HepG2 (cell line): Measurements from ENCODE around the gene ADGRD1. TPM values are rescaled to one million over a fixed set of nuclear protein-coding genes. Genes with fewer than 3 reads are reported as not detected.

Experiments used
- ATAC-seq: fragments of 200-7000 bp; cut with Tn5 transposase; 3 replicates; pipeline ENCODE4 v1.9.1; 2020; ENCODE audit warnings: mild to moderate bottlenecking, moderate library complexity
- BruUV-seq: library from RNA; stranded (reverse); fragments of 400-500 nt; replicated peaks from 2 replicates; lab custom pipeline; 2021; lab: Mats Ljungman, UMichigan
- CTCF ChIA-PET: fragments of 300-600 bp; formaldehyde crosslinking; extraction: SDS; loops from one replicate; lab custom pipeline; 2021; ENCODE audit warnings: low total read pairs, inconsistent platforms, low intra/inter-chr PET ratio; lab: Yijun Ruan, JAX
- POLR2A ChIA-PET: fragments of 350-600 bp; sonication (Branson Sonifier 250); formaldehyde crosslinking; loops from one replicate; lab custom pipeline; 2020; ENCODE audit warnings: antibody characterized with exemption, inconsistent platforms; lab: Yijun Ruan, JAX
- DNase-seq: peaks from one replicate; pipeline ENCODE4 v3.0.0-alpha.2; 2015; ENCODE audit warnings: low spot score
- FAIRE-seq: peaks from 3 replicates; lab custom pipeline; 2011; peaks lifted over from hg19 to GRCh38; lab: Jason Lieb, UNC
- H2AFZ ChIP-seq: one replicate; pipeline ENCODE4 v1.6.1; 2011; ENCODE audit warnings: low read length, inconsistent platforms
- H3K27ac ChIP-seq: fragments of 300-600 bp; 3 replicates; pipeline ENCODE4 v1.8.0; 2011; ENCODE audit warnings: mixed run types, mild to moderate bottlenecking, mixed read lengths, low read length, inconsistent platforms; ENCODE audit not compliant: insufficient read depth; ENCODE audit errors: extremely low read length
- H3K27me3 ChIP-seq, 2 experiments: fragments of 200-600 bp in 1 of 2; 2 replicates in 1 of 2; 3 replicates in 1 of 2; pipeline versions ENCODE4 v1.6.0 to v1.8.0; 2011; ENCODE audit warnings: low read length in 2 of 2, mild to moderate bottlenecking in 2 of 2, moderate library complexity in 2 of 2, inconsistent platforms in 1 of 2; ENCODE audit not compliant: insufficient read depth in 2 of 2, control insufficient read depth in 1 of 2
- H3K36me3 ChIP-seq, 2 experiments: fragments of 200-600 bp in 1 of 2; replicated peaks in 1 of 2; 2 replicates in 1 of 2; 3 replicates in 1 of 2; pipeline versions ENCODE4 v1.5.1 to v1.8.0; 2011; ENCODE audit warnings: low read length in 2 of 2, inconsistent platforms in 1 of 2; ENCODE audit not compliant: insufficient read depth in 2 of 2, control insufficient read depth in 1 of 2
- H3K4me1 ChIP-seq: 2 replicates; pipeline ENCODE4 v1.5.1; 2012; ENCODE audit warnings: low read length, inconsistent platforms; ENCODE audit not compliant: insufficient read depth
- H3K4me2 ChIP-seq: 2 replicates; pipeline ENCODE4 v1.6.0; 2011; ENCODE audit warnings: low read depth, low read length, inconsistent platforms
- H3K4me3 ChIP-seq, 3 experiments: fragments of 200-600 bp in 1 of 3; sonication (generic), shearing (Covaris generic) in 1 of 3; replicated peaks in 1 of 3; 2 replicates each; pipeline ENCODE4 v1.5.1; 2011 to 2016; ENCODE audit warnings: low read length in 3 of 3, inconsistent platforms in 2 of 3, low read depth in 2 of 3, mild to moderate bottlenecking in 2 of 3, control low read depth in 1 of 3, mixed read lengths in 1 of 3; ENCODE audit not compliant: insufficient read depth in 1 of 3
- H3K79me2 ChIP-seq: one replicate; pipeline ENCODE4 v1.6.1; 2011; ENCODE audit warnings: low read length, inconsistent platforms; ENCODE audit not compliant: insufficient read depth
- H3K9ac ChIP-seq: 2 replicates; pipeline ENCODE4 v1.6.0; 2011; ENCODE audit warnings: mild to moderate bottlenecking, low read depth, low read length, inconsistent platforms; ENCODE audit not compliant: insufficient read depth
- H3K9me3 ChIP-seq: 2 replicates; pipeline ENCODE4 v1.5.1; 2012; ENCODE audit warnings: mild to moderate bottlenecking, low read length
- H4K20me1 ChIP-seq: 2 replicates; pipeline ENCODE4 v1.6.0; 2011; ENCODE audit warnings: inconsistent platforms, mild to moderate bottlenecking, low read length, moderate library complexity; ENCODE audit not compliant: insufficient read depth
- ATAD3A ChIP-seq: sonication (generic); formaldehyde crosslinking; IDR thresholded peaks from 2 replicates; pipeline ENCODE4 v1.4.0; 2020; ENCODE audit warnings: missing genetic modification reagents
- CBX1 ChIP-seq: IDR thresholded peaks from one replicate; pipeline ENCODE4 v1.6.1; 2016; ENCODE audit warnings: antibody characterized with exemption, low read depth
- CENPT ChIP-seq: sonication (generic); formaldehyde crosslinking; IDR thresholded peaks from 2 replicates; pipeline ENCODE4 v1.8.0; 2022; ENCODE audit warnings: low read depth, mild to moderate bottlenecking, moderate library complexity, missing genetic modification reagents
- FOSL2 ChIP-seq: sonication (generic); formaldehyde crosslinking; IDR thresholded peaks from 2 replicates; pipeline ENCODE4 v1.4.0; 2020; ENCODE audit warnings: missing genetic modification reagents
- FOXP1 ChIP-seq, 2 experiments: fragments of 450-650 bp in 1 of 2; IDR thresholded peaks; 2 replicates each; pipeline ENCODE4 v1.6.1; 2017 to 2018; ENCODE audit warnings: antibody characterized with exemption in 1 of 2
- HNRNPUL1 ChIP-seq: fragments of 200-400 bp; formaldehyde crosslinking; IDR thresholded peaks from 2 replicates; pipeline ENCODE4 v1.6.1; 2017; ENCODE audit warnings: low read depth, mild to moderate bottlenecking, low read length, moderate library complexity
- KAT2B ChIP-seq: fragments of 150-350 bp; IDR thresholded peaks from 2 replicates; pipeline ENCODE4 v1.6.1; 2014; ENCODE audit warnings: low read depth, low read length, borderline replicate concordance
- NFKBIZ ChIP-seq: IDR thresholded peaks from 2 replicates; pipeline ENCODE4 v1.6.1; 2018; ENCODE audit warnings: missing genetic modification reagents, missing compliant biosample characterization
- NRL ChIP-seq: sonication (generic); formaldehyde crosslinking; IDR thresholded peaks from 2 replicates; pipeline ENCODE4 v1.5.0; 2020; ENCODE audit warnings: missing genetic modification reagents, mild to moderate bottlenecking, moderate library complexity, borderline replicate concordance
- PCBP2 ChIP-seq: fragments of 200-400 bp; formaldehyde crosslinking; optimal IDR thresholded peaks from 2 replicates; pipeline ENCODE3; 2018; ENCODE audit warnings: low read length, low read depth; ENCODE audit not compliant: poor library complexity, severe bottlenecking
- SRSF1 ChIP-seq: fragments of 200-400 bp; formaldehyde crosslinking; optimal IDR thresholded peaks from 2 replicates; pipeline ENCODE3; 2017; ENCODE audit warnings: mild to moderate bottlenecking, low read depth, low read length, moderate library complexity
- ZNF224 ChIP-seq: sonication (generic); formaldehyde crosslinking; IDR thresholded peaks from 2 replicates; pipeline ENCODE4 v1.5.0; 2020; ENCODE audit warnings: mild to moderate bottlenecking, missing genetic modification reagents
- ZNF383 ChIP-seq: sonication (generic); formaldehyde crosslinking; IDR thresholded peaks from 2 replicates; pipeline ENCODE4 v1.4.0; 2020; ENCODE audit warnings: missing genetic modification reagents, mild to moderate bottlenecking, borderline replicate concordance
- WGBS: methylation state at CpG from one replicate; pipeline ENCODE4 v1.1.6; 2017; ENCODE audit warnings: low lambda C conversion rate; 5-methylcytosine and 5-hydroxymethylcytosine counted together
- in situ Hi-C: cut with HindIII; loops from 2 replicates; pipeline ENCODE4 v1.10.0; 2017; ENCODE audit warnings: low pct_unique_long_range_greater_than_20kb; ENCODE audit not compliant: extremely low pct_ligation_motif_present
- intact Hi-C: fragments of 100-400 bp; cut with micrococcal nuclease; formaldehyde crosslinking; loops from one replicate; pipeline ENCODE4 v1.10.0; 2022; ENCODE audit not compliant: unreplicated experiment
- polyA plus RNA-seq, 8 experiments: library from polyadenylated mRNA; depleted of rRNA in 3 of 8; stranded (reverse) in 7 of 8; unstranded in 1 of 8; fragments of >200 nt; fragmentation: Illumina TruSeq in 4 of 8; extraction: Trizol in 4 of 8; gene quantifications; 2 replicates each; pipeline versions ENCODE4 v1.2.1 to v1.2.3, GENCODE V29; 2011 to 2016; ENCODE audit warnings: low read depth in 4 of 8, missing spikeins in 1 of 8, mixed read lengths in 1 of 8; ENCODE audit not compliant: insufficient read depth in 1 of 8
- total RNA-seq, 5 experiments: library from RNA; depleted of rRNA; stranded (reverse); fragments of >200 nt; fragmentation: Illumina TruSeq; extraction: Trizol; gene quantifications; 2 replicates each; pipeline ENCODE4 v1.2.3, GENCODE V29; 2016; ENCODE audit warnings: low read depth in 1 of 5
- TF ChIP-seq, protein P1 (sequence below): fragments of 450-650 bp; IDR thresholded peaks from 2 replicates; pipeline ENCODE4 v1.6.1; 2017
- TF ChIP-seq, protein P2 (sequence below): sonication (generic); formaldehyde crosslinking; IDR thresholded peaks from 2 replicates; pipeline ENCODE4 v1.4.0; 2020; ENCODE audit warnings: missing genetic modification reagents

ADGRD1 gene
- total and polyA plus RNA-seq, 2 of the 13 experiments (the other 11 are each of a cell fraction or from before 2014, with no cell fraction given): 0.46 to 12.4 TPM

DNA sequence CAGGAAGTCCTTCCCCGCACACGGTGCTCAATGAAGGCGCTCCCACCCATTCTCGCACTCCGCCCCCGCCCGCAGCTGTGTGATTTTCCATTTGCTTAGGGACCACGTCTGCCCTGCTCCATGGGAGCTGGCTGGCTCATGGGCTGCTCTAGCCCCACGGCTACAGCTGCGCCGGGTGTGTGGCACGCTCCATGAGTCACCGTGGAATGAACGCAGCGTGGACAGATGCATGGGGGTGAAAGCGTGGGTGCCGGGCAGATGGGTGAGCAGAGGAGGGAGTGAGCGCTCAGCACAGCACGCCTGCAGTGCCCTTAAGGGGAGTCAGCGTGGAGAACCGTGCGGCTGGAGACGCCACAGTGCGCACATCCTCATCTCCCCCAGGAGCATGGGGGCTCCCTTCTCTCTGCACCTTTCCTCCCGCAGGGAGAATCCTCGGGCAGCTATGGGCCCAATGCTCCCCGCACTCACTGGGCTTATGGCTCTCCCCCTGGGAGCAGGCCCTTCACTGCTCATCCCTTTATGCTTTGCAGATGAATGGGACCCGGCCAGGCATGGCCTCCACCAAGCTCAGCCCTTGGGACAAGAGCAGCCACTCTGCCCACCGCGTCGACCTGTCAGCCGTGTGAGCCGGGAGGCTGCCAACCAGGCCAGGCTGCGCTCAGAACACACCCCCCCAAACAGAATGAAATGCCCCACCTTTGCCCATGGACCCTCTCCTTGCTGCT is 185.1 kb downstream of the ADGRD1 start (continued):
- no peak for TF ChIP-seq ATAD3A (CRISPR knock-in tag)

DNA sequence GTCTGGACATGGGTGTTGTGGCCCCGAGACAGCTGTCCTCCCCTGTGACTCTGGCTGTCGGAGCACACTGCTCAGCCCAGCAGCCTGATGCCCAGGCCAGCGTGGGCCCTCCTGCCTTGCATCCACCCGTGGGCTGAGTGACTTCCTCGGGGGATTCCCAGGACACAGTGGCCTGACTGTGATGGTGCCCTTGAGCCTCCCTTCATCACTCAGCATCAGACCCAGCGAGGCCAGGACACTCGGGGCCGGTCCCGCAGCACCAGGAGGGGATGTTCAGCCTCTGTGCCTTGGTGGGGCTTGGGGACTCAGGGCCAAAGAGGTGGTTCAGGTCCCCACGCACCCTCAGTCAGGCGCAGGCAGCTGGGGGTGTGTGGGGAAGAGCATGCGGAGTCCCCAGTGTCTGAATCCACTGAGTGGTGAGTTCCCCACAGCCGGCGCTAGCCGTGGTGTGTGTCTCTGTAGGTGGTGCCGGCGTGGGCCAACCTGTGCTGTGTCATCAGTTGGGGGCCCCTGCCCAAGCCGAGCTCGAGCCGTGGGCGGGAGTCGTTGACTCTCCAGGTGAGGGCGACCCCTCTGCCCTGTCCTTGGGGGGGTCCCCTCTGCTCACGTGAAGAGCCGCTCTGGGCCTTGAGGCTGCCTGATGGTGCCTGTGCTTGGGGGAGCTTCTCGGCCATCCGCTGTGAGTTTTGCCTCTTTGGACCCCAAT is 185.8 kb downstream of the ADGRD1 start:
- no peak overlapping the region for H3K4me3 ChIP-seq
- no peaks in the 10 kb centered on the region for H4K20me1 ChIP-seq
- in situ Hi-C loops (loop anchor here (5.0 kb wide), 1 partner anchor 222 kb away; no protein-coding TSS in a partner anchor), intact Hi-C loops (no loop called here)
- no peak overlapping the region for H3K27ac ChIP-seq
- BruUV-seq: no TSS peak
- FAIRE-seq: no peak
- no peak overlapping the region for H2AFZ ChIP-seq
- H3K27me3 ChIP-seq: no peaks in the 10 kb centered on the region
- H3K4me1 ChIP-seq: no peaks in the 10 kb centered on the region
- no peak for DNase-seq
- H3K36me3 ChIP-seq: no peaks in the 10 kb centered on the region
- no peak overlapping the region for H3K4me2 ChIP-seq
- no peak for ATAC-seq
- no peaks in the 10 kb centered on the region for H3K79me2 ChIP-seq
- no peak overlapping the region for H3K9ac ChIP-seq
- CTCF ChIA-PET: no interaction called here
- 80% methylated on average over 6 of the region's 27 CpGs for WGBS
- no peak for TF ChIP-seq FOXP1 (IDR thresholded peaks at IDR 0.05)
- TF ChIP-seq FOXP1 (CRISPR knock-in tag; IDR thresholded peaks at IDR 0.05): no peak
- no peak for TF ChIP-seq NRL (CRISPR knock-in tag)
- no peak for TF ChIP-seq HNRNPUL1
- TF ChIP-seq CBX1: no peak
- TF ChIP-seq KAT2B: no peak
- TF ChIP-seq, protein P1, sequence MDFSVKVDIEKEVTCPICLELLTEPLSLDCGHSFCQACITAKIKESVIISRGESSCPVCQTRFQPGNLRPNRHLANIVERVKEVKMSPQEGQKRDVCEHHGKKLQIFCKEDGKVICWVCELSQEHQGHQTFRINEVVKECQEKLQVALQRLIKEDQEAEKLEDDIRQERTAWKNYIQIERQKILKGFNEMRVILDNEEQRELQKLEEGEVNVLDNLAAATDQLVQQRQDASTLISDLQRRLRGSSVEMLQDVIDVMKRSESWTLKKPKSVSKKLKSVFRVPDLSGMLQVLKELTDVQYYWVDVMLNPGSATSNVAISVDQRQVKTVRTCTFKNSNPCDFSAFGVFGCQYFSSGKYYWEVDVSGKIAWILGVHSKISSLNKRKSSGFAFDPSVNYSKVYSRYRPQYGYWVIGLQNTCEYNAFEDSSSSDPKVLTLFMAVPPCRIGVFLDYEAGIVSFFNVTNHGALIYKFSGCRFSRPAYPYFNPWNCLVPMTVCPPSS: no peak
- TF ChIP-seq ZNF224 (CRISPR knock-in tag): no peak
- no peak for TF ChIP-seq ZNF383 (CRISPR knock-in tag)
- TF ChIP-seq NFKBIZ (CRISPR knock-in tag): no peak
- no peak for TF ChIP-seq CENPT
- no peak for TF ChIP-seq SRSF1
- TF ChIP-seq PCBP2: no peak
- TF ChIP-seq, protein P2, sequence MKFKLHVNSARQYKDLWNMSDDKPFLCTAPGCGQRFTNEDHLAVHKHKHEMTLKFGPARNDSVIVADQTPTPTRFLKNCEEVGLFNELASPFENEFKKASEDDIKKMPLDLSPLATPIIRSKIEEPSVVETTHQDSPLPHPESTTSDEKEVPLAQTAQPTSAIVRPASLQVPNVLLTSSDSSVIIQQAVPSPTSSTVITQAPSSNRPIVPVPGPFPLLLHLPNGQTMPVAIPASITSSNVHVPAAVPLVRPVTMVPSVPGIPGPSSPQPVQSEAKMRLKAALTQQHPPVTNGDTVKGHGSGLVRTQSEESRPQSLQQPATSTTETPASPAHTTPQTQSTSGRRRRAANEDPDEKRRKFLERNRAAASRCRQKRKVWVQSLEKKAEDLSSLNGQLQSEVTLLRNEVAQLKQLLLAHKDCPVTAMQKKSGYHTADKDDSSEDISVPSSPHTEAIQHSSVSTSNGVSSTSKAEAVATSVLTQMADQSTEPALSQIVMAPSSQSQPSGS (CRISPR knock-in tag): no peak
- no peak for TF ChIP-seq FOSL2
- POLR2A ChIA-PET: no interaction called here
- no peaks in the 10 kb centered on the region for H3K9me3 ChIP-seq
